ENCODE data around the gene FHIT. TPM values are rescaled to one million over a fixed set of nuclear protein-coding genes. Genes with fewer than 3 reads are reported as not detected.

FHIT gene
- total and polyA plus RNA-seq, 2 experiments from 2014 or later, result 9.7 to 16.2 TPM

DNA sequence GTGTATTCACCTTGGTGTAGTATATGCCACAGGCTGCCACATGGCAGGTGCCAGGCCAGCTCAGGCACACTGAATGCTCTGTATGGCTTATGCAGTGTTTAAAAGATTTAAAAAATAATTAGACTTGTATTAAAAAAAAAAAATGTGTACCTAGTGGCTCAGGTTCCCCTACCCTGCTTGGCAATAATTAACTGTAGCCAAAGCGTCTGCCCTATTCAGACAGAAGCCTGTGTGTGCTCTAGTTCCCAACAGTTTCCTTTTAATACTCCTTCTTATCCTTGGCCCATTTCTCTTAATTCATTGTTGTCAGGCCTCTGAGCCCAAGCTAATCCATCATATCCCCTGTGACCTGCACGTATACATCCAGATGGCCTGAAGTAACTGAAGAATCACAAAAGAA lies 1449.2 kb downstream of the FHIT start:
- H3K27ac ChIP-seq, result no peak overlapping the region
- no peak overlapping the region for H3K4me3 ChIP-seq
- H2AFZ ChIP-seq, result no peak overlapping the region
- no peaks in the 10 kb centered on the region for H3K36me3 ChIP-seq (replicated peaks; ENCODE audit: insufficient read depth, low read depth)
- H3K79me2 ChIP-seq, result no peaks in the 10 kb centered on the region
- no peaks in the 10 kb centered on the region for H4K20me1 ChIP-seq (ENCODE audit: insufficient read depth, poor library complexity, severe bottlenecking)
- H3K9me2 ChIP-seq (replicated peaks; ENCODE audit: insufficient read depth), result no peaks in the 10 kb centered on the region
- H3K27me3 ChIP-seq, result no peaks in the 10 kb centered on the region
- 55% methylated on average over 2 of the region's 2 CpGs for WGBS (ENCODE audit: low lambda C conversion rate, missing lambda C conversion rate)
- no peaks in the 10 kb centered on the region for H3K9me3 ChIP-seq (ENCODE audit: low read depth)
- no peak for DNase-seq (ENCODE audit: low spot score)
- TF ChIP-seq, protein P1, sequence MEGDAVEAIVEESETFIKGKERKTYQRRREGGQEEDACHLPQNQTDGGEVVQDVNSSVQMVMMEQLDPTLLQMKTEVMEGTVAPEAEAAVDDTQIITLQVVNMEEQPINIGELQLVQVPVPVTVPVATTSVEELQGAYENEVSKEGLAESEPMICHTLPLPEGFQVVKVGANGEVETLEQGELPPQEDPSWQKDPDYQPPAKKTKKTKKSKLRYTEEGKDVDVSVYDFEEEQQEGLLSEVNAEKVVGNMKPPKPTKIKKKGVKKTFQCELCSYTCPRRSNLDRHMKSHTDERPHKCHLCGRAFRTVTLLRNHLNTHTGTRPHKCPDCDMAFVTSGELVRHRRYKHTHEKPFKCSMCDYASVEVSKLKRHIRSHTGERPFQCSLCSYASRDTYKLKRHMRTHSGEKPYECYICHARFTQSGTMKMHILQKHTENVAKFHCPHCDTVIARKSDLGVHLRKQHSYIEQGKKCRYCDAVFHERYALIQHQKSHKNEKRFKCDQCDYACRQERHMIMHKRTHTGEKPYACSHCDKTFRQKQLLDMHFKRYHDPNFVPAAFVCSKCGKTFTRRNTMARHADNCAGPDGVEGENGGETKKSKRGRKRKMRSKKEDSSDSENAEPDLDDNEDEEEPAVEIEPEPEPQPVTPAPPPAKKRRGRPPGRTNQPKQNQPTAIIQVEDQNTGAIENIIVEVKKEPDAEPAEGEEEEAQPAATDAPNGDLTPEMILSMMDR (IDR thresholded peaks at IDR 0.05; ENCODE audit: poor library complexity), result no peak
- TF ChIP-seq EZH2phosphoT487 (IDR thresholded peaks at IDR 0.05; ENCODE audit: low read depth, severe bottlenecking, unreplicated experiment) (no peak), EZH2 (IDR thresholded peaks at IDR 0.05; ENCODE audit: borderline replicate concordance) (no peak)
- no peaks in the 10 kb centered on the region for H3K4me1 ChIP-seq (ENCODE audit: insufficient read depth)
- no peak overlapping the region for H3K4me2 ChIP-seq

DNA sequence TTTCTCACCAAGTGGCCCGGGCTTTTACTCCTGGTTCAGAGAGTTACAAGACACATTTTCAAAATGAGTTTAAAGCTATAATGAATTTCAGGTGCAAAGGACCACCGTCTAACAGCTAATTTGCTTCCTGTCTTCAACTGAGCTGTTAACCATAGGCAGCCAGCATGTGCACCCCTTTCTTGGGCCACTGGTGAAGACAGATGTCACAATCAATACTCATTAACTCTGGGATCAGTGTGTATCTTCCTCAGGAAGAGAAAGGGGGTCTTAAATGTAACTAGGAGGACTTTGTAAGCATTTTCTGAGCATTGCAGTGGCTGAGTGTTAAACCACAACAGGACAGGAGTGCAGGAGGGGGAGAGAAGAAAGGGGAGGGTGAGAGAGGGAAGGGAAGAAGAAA lies 1450.8 kb downstream of the FHIT start:
- no peaks in the 10 kb centered on the region for H3K9me2 ChIP-seq (replicated peaks; ENCODE audit: insufficient read depth)

DNA sequence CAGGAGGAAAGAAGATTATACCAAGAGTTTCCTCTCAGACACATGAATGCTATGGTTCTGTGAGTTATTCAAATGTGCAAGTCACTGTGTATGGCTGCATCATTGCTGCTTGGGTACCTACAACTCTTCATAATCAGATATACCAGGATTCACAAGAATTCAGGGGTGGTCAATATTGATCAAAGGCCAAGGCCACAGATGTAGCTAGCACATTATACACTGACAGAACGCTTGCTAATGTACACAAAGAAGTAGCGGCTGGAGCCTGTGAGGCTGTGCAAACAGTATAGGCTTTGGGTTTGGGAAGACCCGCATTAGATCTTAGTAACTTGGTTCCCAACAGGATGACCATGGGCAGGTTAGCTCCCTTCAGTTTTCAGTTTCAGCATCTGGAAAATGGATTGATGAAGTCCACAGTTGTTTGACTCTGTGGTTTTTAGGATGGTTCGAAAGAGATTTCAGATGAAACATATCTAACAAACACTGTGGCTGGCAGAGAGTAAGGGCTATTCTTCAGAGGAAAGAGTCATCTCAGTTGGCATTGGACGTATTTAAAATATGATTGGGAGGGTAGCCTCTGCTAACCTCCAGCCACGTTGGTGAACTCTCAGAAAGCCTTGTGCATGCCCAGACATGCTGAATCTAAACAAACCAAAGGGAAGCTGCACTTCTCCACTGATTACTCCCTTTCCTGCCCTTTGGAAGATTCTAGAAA lies 1452.7 kb downstream of the FHIT start:
- Histone ChIP-seq H3K27me3 (no peaks in the 10 kb centered on the region), H3K4me2 (no peak overlapping the region), H3K9me2 (replicated peaks; ENCODE audit: insufficient read depth) (no peaks in the 10 kb centered on the region), H3K4me3 (no peak overlapping the region), H3K4me1 (ENCODE audit: insufficient read depth) (no peaks in the 10 kb centered on the region), H3K27ac (no peak overlapping the region), H3K79me2 (no peaks in the 10 kb centered on the region), H2AFZ (no peak overlapping the region), H3K9me3 (ENCODE audit: low read depth) (no peaks in the 10 kb centered on the region), H4K20me1 (ENCODE audit: insufficient read depth, poor library complexity, severe bottlenecking) (no peaks in the 10 kb centered on the region), H3K36me3 (replicated peaks; ENCODE audit: insufficient read depth, low read depth) (no peaks in the 10 kb centered on the region)
- WGBS (ENCODE audit: low lambda C conversion rate, missing lambda C conversion rate), result 76% methylated on average over 6 of the region's 6 CpGs
- TF ChIP-seq EZH2 (IDR thresholded peaks at IDR 0.05; ENCODE audit: borderline replicate concordance) (no peak), EZH2phosphoT487 (IDR thresholded peaks at IDR 0.05; ENCODE audit: low read depth, severe bottlenecking, unreplicated experiment) (no peak)
- TF ChIP-seq, protein P1 (IDR thresholded peaks at IDR 0.05; ENCODE audit: poor library complexity), result no peak
- DNase-seq (ENCODE audit: low spot score), result no peak

More for the DNA sequence above, 1450.8 kb downstream of the FHIT start:
- no peaks in the 10 kb centered on the region for H3K79me2 ChIP-seq
- no peaks in the 10 kb centered on the region for H4K20me1 ChIP-seq (ENCODE audit: insufficient read depth, poor library complexity, severe bottlenecking)
- H3K27me3 ChIP-seq, result no peaks in the 10 kb centered on the region
- WGBS (ENCODE audit: low lambda C conversion rate, missing lambda C conversion rate), result 67% methylated on average over 2 of the region's 2 CpGs
- H3K36me3 ChIP-seq (replicated peaks; ENCODE audit: insufficient read depth, low read depth), result no peaks in the 10 kb centered on the region
- no peak overlapping the region for H2AFZ ChIP-seq
- no peak overlapping the region for H3K27ac ChIP-seq
- no peak for DNase-seq (ENCODE audit: low spot score)
- no peak overlapping the region for H3K4me3 ChIP-seq
- TF ChIP-seq, protein P1 (IDR thresholded peaks at IDR 0.05; ENCODE audit: poor library complexity), result no peak
- TF ChIP-seq EZH2phosphoT487 (IDR thresholded peaks at IDR 0.05; ENCODE audit: low read depth, severe bottlenecking, unreplicated experiment), result no peak
- no peak for TF ChIP-seq EZH2 (IDR thresholded peaks at IDR 0.05; ENCODE audit: borderline replicate concordance)
- no peaks in the 10 kb centered on the region for H3K9me3 ChIP-seq (ENCODE audit: low read depth)
- H3K4me1 ChIP-seq (ENCODE audit: insufficient read depth), result no peaks in the 10 kb centered on the region
- H3K4me2 ChIP-seq, result no peak overlapping the region

Data from hepatocyte (in vitro differentiated cells).